Tibial nerve (tissue), 4 donors: ENCODE results near the gene STAC. TPM values are rescaled to one million over a fixed set of nuclear protein-coding genes. Genes with fewer than 3 reads are reported as not detected.

Source experiments
- DNase-seq, 2 donors: peaks; one replicate each; pipeline ENCODE4 v3.0.0-alpha.2; 2019; ENCODE audit warnings: low spot score in 2 of 2
- H3K27ac ChIP-seq, 4 donors: fragments of 200-600 bp; sonication (generic) in 3 of 4; one replicate each; pipeline ENCODE4 v1.5.1; 2017 to 2019; ENCODE audit warnings: mild to moderate bottlenecking in 1 of 4
- H3K27me3 ChIP-seq, 2 donors: fragments of 200-600 bp; sonication (generic) in 1 of 2; one replicate each; pipeline versions ENCODE4 v1.5.1 to v1.6.0; 2017 to 2019
- H3K36me3 ChIP-seq, 3 donors: fragments of 200-600 bp; sonication (generic); one replicate each; pipeline ENCODE4 v1.5.1; 2018 to 2019
- H3K4me1 ChIP-seq, 4 donors: fragments of 200-600 bp; sonication (generic) in 3 of 4; one replicate each; pipeline ENCODE4 v1.5.1; 2017 to 2019
- H3K4me3 ChIP-seq, 4 donors: fragments of 200-600 bp; sonication (generic) in 3 of 4; one replicate each; pipeline ENCODE4 v1.5.1; 2017 to 2019; ENCODE audit warnings: mild to moderate bottlenecking in 1 of 4, moderate library complexity in 1 of 4
- H3K9me3 ChIP-seq, 4 donors: fragments of 200-600 bp; sonication (generic) in 3 of 4; one replicate each; pipeline ENCODE4 v1.5.1; 2017 to 2019
- EP300 ChIP-seq, 2 donors: sonication (generic); formaldehyde crosslinking; IDR thresholded peaks; one replicate each; pipeline ENCODE4 v1.6.1; 2017; ENCODE audit warnings: antibody characterized with exemption in 2 of 2, mild to moderate bottlenecking in 1 of 2
- POLR2A ChIP-seq, 2 donors: fragments of 450-650 bp; IDR thresholded peaks; one replicate each; pipeline ENCODE4 v1.6.1; 2017; ENCODE audit warnings: antibody characterized with exemption in 2 of 2, mild to moderate bottlenecking in 2 of 2, moderate library complexity in 2 of 2
- WGBS, 2 donors: methylation state at CpG; one replicate each; pipeline ENCODE4 v1.1.5; 2018; 5-methylcytosine and 5-hydroxymethylcytosine counted together
- total RNA-seq, 4 donors: library from RNA; depleted of rRNA; stranded (reverse); fragments of >200 nt; gene quantifications; one replicate each; pipeline ENCODE4 v1.1.0, GENCODE V29; 2016
- TF ChIP-seq, protein P1 (sequence below), 5 experiments: fragments of 200-600 bp in 3 of 5; fragments of 450-650 bp in 2 of 5; sonication (generic) in 3 of 5; IDR thresholded peaks; one replicate each; pipeline ENCODE4 v1.5.1; 2016 to 2019; ENCODE audit warnings: antibody characterized with exemption in 5 of 5, mild to moderate bottlenecking in 3 of 5, moderate library complexity in 2 of 5

The STAC gene
- total RNA-seq, 4 donors from 2014 or later = 2.4 to 4.2 (median 3.7) TPM

DNA sequence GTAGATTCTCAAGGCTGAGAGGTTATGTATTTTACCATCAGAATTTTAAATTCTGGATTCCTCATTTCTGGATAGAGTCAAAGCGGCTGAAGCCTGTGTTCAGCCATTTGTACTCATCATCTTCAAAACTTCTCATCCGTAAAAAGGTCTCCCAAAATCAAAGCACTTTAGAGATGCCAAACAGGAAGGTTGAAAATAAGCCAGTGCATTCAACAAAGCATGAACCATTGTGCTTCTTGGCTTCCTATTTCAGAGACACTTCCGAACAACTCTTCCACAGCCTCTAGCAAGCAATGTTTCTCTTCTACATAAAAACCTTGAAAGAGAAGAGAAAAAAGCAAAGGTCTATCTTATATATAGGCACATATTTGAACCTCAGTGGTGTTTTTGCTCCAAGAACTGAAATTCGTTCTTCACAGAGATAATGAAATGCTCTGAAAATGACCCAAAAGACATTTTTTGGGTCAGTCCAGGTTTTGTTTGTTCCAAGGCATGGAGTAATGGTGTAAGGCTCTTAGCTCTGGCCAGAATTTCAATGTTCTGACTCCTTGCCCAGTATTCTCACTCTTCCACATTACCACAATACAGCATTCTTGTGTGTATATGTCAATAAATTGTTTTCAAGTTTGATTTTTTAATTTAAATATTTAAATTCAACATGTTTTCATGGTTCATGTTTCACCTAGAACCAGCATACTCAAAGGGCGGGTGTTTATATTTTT is 163.1 kb downstream of the STAC start:
- no peak overlapping the region for H3K27ac ChIP-seq

DNA sequence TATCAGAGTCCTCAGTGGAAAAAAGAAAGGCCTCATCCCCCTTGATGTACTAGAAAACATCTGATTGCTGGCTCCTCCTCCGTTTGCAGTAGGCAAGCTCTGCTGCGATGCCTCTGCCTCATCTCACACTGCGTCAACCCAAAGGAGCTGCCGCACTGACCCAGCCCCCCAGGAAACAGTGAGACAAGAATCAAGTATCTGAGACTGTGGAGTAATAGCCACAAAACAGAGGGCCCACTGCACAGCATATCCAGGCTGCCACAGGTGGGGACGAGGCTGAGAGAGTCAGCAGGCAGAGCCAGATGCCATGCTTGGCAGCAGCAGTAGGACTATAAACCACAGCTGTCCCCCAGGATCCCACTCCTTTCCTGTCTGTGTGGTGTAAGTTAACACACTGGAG is 165.9 kb downstream of the STAC start:
- Histone ChIP-seq H3K4me1 (peaks cover 0 to 3% (median 0%) of the 10 kb centered on the region in 4 donors), H3K27me3 (no peaks in the 10 kb centered on the region), H3K9me3 (peaks cover 0 to 9% (median 4%) of the 10 kb centered on the region in 4 donors), H3K36me3 (no peaks in the 10 kb centered on the region), H3K27ac (no peak overlapping the region), H3K4me3 (no peak overlapping the region)
- 41 to 43% methylated on average over 5 of the region's 5 CpGs for WGBS, 2 donors
- TF ChIP-seq EP300 (IDR thresholded peaks at IDR 0.05) (no peak), POLR2A (IDR thresholded peaks at IDR 0.05) (no peak)
- TF ChIP-seq, protein P1, sequence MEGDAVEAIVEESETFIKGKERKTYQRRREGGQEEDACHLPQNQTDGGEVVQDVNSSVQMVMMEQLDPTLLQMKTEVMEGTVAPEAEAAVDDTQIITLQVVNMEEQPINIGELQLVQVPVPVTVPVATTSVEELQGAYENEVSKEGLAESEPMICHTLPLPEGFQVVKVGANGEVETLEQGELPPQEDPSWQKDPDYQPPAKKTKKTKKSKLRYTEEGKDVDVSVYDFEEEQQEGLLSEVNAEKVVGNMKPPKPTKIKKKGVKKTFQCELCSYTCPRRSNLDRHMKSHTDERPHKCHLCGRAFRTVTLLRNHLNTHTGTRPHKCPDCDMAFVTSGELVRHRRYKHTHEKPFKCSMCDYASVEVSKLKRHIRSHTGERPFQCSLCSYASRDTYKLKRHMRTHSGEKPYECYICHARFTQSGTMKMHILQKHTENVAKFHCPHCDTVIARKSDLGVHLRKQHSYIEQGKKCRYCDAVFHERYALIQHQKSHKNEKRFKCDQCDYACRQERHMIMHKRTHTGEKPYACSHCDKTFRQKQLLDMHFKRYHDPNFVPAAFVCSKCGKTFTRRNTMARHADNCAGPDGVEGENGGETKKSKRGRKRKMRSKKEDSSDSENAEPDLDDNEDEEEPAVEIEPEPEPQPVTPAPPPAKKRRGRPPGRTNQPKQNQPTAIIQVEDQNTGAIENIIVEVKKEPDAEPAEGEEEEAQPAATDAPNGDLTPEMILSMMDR (IDR thresholded peaks at IDR 0.05) = no peak
- no peak for DNase-seq

More for the DNA sequence above, 163.1 kb downstream of the STAC start:
- H3K36me3 ChIP-seq = no peaks in the 10 kb centered on the region
- no peak overlapping the region for H3K4me3 ChIP-seq
- TF ChIP-seq, protein P1 (IDR thresholded peaks at IDR 0.05) = no peak
- TF ChIP-seq POLR2A (IDR thresholded peaks at IDR 0.05) = no peak
- no peak for TF ChIP-seq EP300 (IDR thresholded peaks at IDR 0.05)
- DNase-seq = no peak
- peaks cover 0 to 3% (median 0%) of the 10 kb centered on the region in 4 donors for H3K4me1 ChIP-seq
- peaks cover 0 to 2% (median under 1%) of the 10 kb centered on the region in 4 donors for H3K9me3 ChIP-seq
- whole genome bisulfite sequencing, 2 donors = 82 to 83% methylated on average over 5 of the region's 5 CpGs
- H3K27me3 ChIP-seq = no peaks in the 10 kb centered on the region

GRCh38 chr3:36548712-36549111 is 168.4 kb downstream of the STAC start:
- TF ChIP-seq POLR2A (IDR thresholded peaks at IDR 0.05) (no peak), EP300 (IDR thresholded peaks at IDR 0.05) (no peak)
- TF ChIP-seq, protein P1 (IDR thresholded peaks at IDR 0.05) = no peak
- no peak for DNase-seq
- Histone ChIP-seq H3K27ac (no peak overlapping the region), H3K4me3 (no peak overlapping the region), H3K9me3 (peaks cover 0 to 9% (median 4%) of the 10 kb centered on the region in 4 donors), H3K4me1 (no peaks in the 10 kb centered on the region), H3K36me3 (no peaks in the 10 kb centered on the region), H3K27me3 (no peaks in the 10 kb centered on the region)
- WGBS, 2 donors = 80 to 86% methylated on average over 2 of the region's 2 CpGs

DNA sequence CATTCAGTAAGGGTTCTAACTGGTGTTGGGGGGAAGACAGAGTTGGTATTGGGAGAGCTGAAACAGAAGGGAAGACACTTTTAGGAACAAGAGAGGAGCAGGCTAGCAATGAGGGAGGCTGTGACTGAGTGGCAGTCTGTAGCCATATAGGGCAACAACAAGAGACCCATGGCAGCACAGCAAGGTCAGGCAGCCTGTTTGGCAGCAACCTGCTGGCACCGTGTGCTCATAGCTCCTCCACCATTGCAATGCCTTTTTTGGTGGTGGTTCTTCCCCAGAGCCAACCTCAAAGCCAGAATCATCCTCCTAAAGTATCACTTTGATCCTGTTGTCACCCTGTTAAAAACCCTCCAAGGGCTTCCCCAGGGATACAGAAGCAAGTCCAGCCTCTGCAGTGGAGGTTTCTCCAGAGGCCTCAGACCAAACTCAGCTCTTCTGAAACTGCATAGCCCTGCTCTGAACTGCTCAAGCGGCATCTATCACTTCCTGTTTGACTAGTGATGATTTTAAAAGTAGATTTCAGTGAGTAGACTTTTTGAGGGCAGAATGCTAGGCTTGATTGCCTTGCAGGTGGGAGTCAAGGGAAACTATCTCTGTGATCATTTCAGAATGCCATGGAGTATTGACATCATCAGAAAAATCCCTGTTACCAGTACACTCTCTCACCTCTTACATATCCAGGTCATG is 176.9 kb downstream of the STAC start:
- no peak for TF ChIP-seq EP300 (IDR thresholded peaks at IDR 0.05)
- TF ChIP-seq, protein P1 (IDR thresholded peaks at IDR 0.05) = no peak
- TF ChIP-seq POLR2A (IDR thresholded peaks at IDR 0.05) = no peak
- Histone ChIP-seq H3K4me3 (no peak overlapping the region), H3K9me3 (no peaks in the 10 kb centered on the region), H3K36me3 (no peaks in the 10 kb centered on the region), H3K4me1 (no peaks in the 10 kb centered on the region), H3K27ac (no peak overlapping the region), H3K27me3 (no peaks in the 10 kb centered on the region)
- DNase-seq = no peak
- WGBS, 2 donors = 81 to 89% methylated on average over 2 of the region's 2 CpGs
